Trophoblast cell (in vitro differentiated cells and primary cell): ENCODE results near the gene UCK2.

Source experiments
- DNase-seq, 2 donors: peaks; one replicate each; pipeline ENCODE4 v3.0.0-alpha.2; 2016
- H2AFZ ChIP-seq: 2 replicates; pipeline ENCODE4 v1.6.1; 2013; ENCODE audit warnings: low read length, moderate library complexity, mild to moderate bottlenecking; ENCODE audit not compliant: insufficient read depth, poor library complexity
- H2AK5ac ChIP-seq: 2 replicates; pipeline ENCODE4 v1.6.1; 2013; ENCODE audit warnings: mild to moderate bottlenecking, low read length
- H2BK120ac ChIP-seq: 2 replicates; pipeline ENCODE4 v1.6.1; 2013; ENCODE audit warnings: low read length, mild to moderate bottlenecking, moderate library complexity; ENCODE audit not compliant: insufficient read depth, poor library complexity
- H2BK12ac ChIP-seq: 2 replicates; pipeline ENCODE4 v1.6.1; 2013; ENCODE audit warnings: mild to moderate bottlenecking, low read length, moderate library complexity
- H2BK5ac ChIP-seq: 2 replicates; pipeline ENCODE4 v1.6.1; 2013; ENCODE audit warnings: low read length, low read depth, moderate library complexity, mild to moderate bottlenecking; ENCODE audit not compliant: poor library complexity
- H3K14ac ChIP-seq: 2 replicates; pipeline ENCODE4 v1.6.1; 2013; ENCODE audit warnings: mild to moderate bottlenecking, low read length
- H3K18ac ChIP-seq: 2 replicates; pipeline ENCODE4 v1.6.1; 2013; ENCODE audit warnings: mild to moderate bottlenecking, low read length
- H3K23ac ChIP-seq: 2 replicates; pipeline ENCODE4 v1.6.1; 2013; ENCODE audit warnings: low read length
- H3K27ac ChIP-seq: 2 replicates; pipeline ENCODE4 v1.5.1; 2013; ENCODE audit warnings: low read depth, mild to moderate bottlenecking, inconsistent platforms, low read length, moderate library complexity
- H3K27me3 ChIP-seq: 2 replicates; pipeline ENCODE4 v1.6.1; 2013; ENCODE audit warnings: inconsistent platforms, mild to moderate bottlenecking, low read length, moderate library complexity; ENCODE audit not compliant: insufficient read depth
- H3K36me3 ChIP-seq, 2 experiments: 1 replicate in 1 of 2; 2 replicates in 1 of 2; pipeline ENCODE4 v1.6.1; 2013; ENCODE audit warnings: low read length in 2 of 2, mild to moderate bottlenecking in 2 of 2, moderate library complexity in 1 of 2; ENCODE audit not compliant: insufficient read depth in 2 of 2, control insufficient read depth in 1 of 2
- H3K4ac ChIP-seq: 2 replicates; pipeline ENCODE4 v1.6.1; 2013; ENCODE audit warnings: low read depth, mild to moderate bottlenecking, low read length, moderate library complexity
- H3K4me1 ChIP-seq, 2 experiments: 1 replicate in 1 of 2; 2 replicates in 1 of 2; pipeline ENCODE4 v1.6.1; 2013; ENCODE audit warnings: low read length in 2 of 2, mild to moderate bottlenecking in 2 of 2, moderate library complexity in 1 of 2; ENCODE audit not compliant: insufficient read depth in 2 of 2, control insufficient read depth in 1 of 2
- H3K4me2 ChIP-seq: 2 replicates; pipeline ENCODE4 v1.6.1; 2013; ENCODE audit warnings: inconsistent platforms, mild to moderate bottlenecking, low read length, moderate library complexity
- H3K4me3 ChIP-seq: 2 replicates; pipeline ENCODE4 v1.5.1; 2013; ENCODE audit warnings: mild to moderate bottlenecking, low read depth, low read length, inconsistent platforms
- H3K79me1 ChIP-seq: one replicate; pipeline ENCODE4 v1.6.1; 2013; ENCODE audit warnings: low read length
- H3K79me2 ChIP-seq: 2 replicates; pipeline ENCODE4 v1.6.1; 2013; ENCODE audit warnings: low read length, mild to moderate bottlenecking; ENCODE audit not compliant: control insufficient read depth, insufficient read depth, poor library complexity
- H3K9ac ChIP-seq: 2 replicates; pipeline ENCODE4 v1.6.1; 2013; ENCODE audit warnings: mild to moderate bottlenecking, low read length
- H3K9me3 ChIP-seq: 2 replicates; pipeline ENCODE4 v1.6.1; 2013; ENCODE audit warnings: low read depth, mild to moderate bottlenecking, control low read depth, inconsistent platforms, low read length; ENCODE audit not compliant: insufficient read depth
- H4K12ac ChIP-seq: 2 replicates; pipeline ENCODE4 v1.6.1; 2013; ENCODE audit warnings: low read depth, mild to moderate bottlenecking, low read length, moderate library complexity
- H4K8ac ChIP-seq: 2 replicates; pipeline ENCODE4 v1.6.1; 2013; ENCODE audit warnings: low read depth, mild to moderate bottlenecking, low read length, moderate library complexity
- H4K91ac ChIP-seq: one replicate; pipeline ENCODE4 v1.6.1; 2013; ENCODE audit warnings: low read depth, mild to moderate bottlenecking, low read length, moderate library complexity
- WGBS: extraction: QIAGEN DNeasy Blood & Tissue Kit; methylation state at CpG from one replicate; pipeline ENCODE4 v1.1.7; 2013; ENCODE audit warnings: missing lambda C conversion rate; ENCODE audit not compliant: insufficient read length, insufficient coverage; ENCODE audit errors: extremely low coverage; 5-methylcytosine and 5-hydroxymethylcytosine counted together

The UCK2 gene

GRCh38 chr1:165856021-165856420 is 28.6 kb downstream of the UCK2 start:
- no peak overlapping the region for H3K4me3 ChIP-seq
- H3K4ac ChIP-seq = no peak overlapping the region
- no peak overlapping the region for H3K4me2 ChIP-seq
- no peaks in the 10 kb centered on the region for H3K36me3 ChIP-seq
- DNase-seq = no peak
- peaks cover 13 to 30% of the 10 kb centered on the region in 2 experiments for H3K4me1 ChIP-seq
- H3K9me3 ChIP-seq = no peaks in the 10 kb centered on the region
- no peak overlapping the region for H3K14ac ChIP-seq
- H2BK12ac ChIP-seq = no peak overlapping the region
- H3K9ac ChIP-seq = no peak overlapping the region
- H2BK120ac ChIP-seq = no peak overlapping the region
- H2AFZ ChIP-seq = no peak overlapping the region
- H3K23ac ChIP-seq = no peak overlapping the region
- H2BK5ac ChIP-seq = no peak overlapping the region
- peaks cover 7% of the 10 kb centered on the region for H3K79me2 ChIP-seq
- no peak overlapping the region for H3K18ac ChIP-seq
- H3K27ac ChIP-seq = no peak overlapping the region
- H2AK5ac ChIP-seq = no peak overlapping the region
- H4K12ac ChIP-seq = no peak overlapping the region
- H3K27me3 ChIP-seq = no peaks in the 10 kb centered on the region
- peaks cover 6% of the 10 kb centered on the region for H3K79me1 ChIP-seq
- H4K8ac ChIP-seq = no peak overlapping the region
- no CpG with 5 or more reads among the region's 3 CpGs for WGBS
- no peak overlapping the region for H4K91ac ChIP-seq

GRCh38 chr1:165856606-165857005 is 29.2 kb downstream of the UCK2 start:
- Histone ChIP-seq H2AFZ (no peak overlapping the region), H3K9ac (no peak overlapping the region), H3K9me3 (no peaks in the 10 kb centered on the region), H3K4me1 (peaks cover 13 to 27% of the 10 kb centered on the region in 2 experiments), H3K27me3 (no peaks in the 10 kb centered on the region), H3K27ac (no peak overlapping the region), H3K23ac (no peak overlapping the region), H2BK120ac (no peak overlapping the region), H2BK5ac (no peak overlapping the region), H4K91ac (no peak overlapping the region), H2BK12ac (no peak overlapping the region), H3K14ac (no peak overlapping the region), H4K8ac (no peak overlapping the region), H3K4me3 (no peak overlapping the region), H3K4ac (no peak overlapping the region), H3K18ac (no peak overlapping the region), H3K4me2 (no peak overlapping the region), H2AK5ac (no peak overlapping the region), H3K79me1 (peaks cover 6% of the 10 kb centered on the region), H4K12ac (no peak overlapping the region), H3K36me3 (no peaks in the 10 kb centered on the region), H3K79me2 (peaks cover 7% of the 10 kb centered on the region)
- no CpG with 5 or more reads among the region's 3 CpGs for WGBS
- DNase-seq = no peak

- peaks cover 6% of the 10 kb centered on the region for H3K79me1 ChIP-seq
- no peak overlapping the region for H3K27ac ChIP-seq
- no peak overlapping the region for H2BK5ac ChIP-seq
- H3K4me1 ChIP-seq = peaks cover 13 to 29% of the 10 kb centered on the region in 2 experiments
- no peak overlapping the region for H3K18ac ChIP-seq
- H3K14ac ChIP-seq = no peak overlapping the region
- no peaks in the 10 kb centered on the region for H3K27me3 ChIP-seq
- no peak overlapping the region for H2AFZ ChIP-seq
- H3K4ac ChIP-seq = peak overlapping the region; percentile 65
- H4K12ac ChIP-seq = no peak overlapping the region
- H3K23ac ChIP-seq = no peak overlapping the region
- peaks cover 7% of the 10 kb centered on the region for H3K79me2 ChIP-seq
- peak; percentile 4 to 35 for DNase-seq
- H2BK120ac ChIP-seq = no peak overlapping the region
- no peak overlapping the region for H3K4me3 ChIP-seq
- no peaks in the 10 kb centered on the region for H3K36me3 ChIP-seq
- H4K8ac ChIP-seq = no peak overlapping the region
- no peak overlapping the region for H2AK5ac ChIP-seq
- no peaks in the 10 kb centered on the region for H3K9me3 ChIP-seq
- H3K4me2 ChIP-seq = no peak overlapping the region
- no CpG with 5 or more reads among the region's 8 CpGs for WGBS
- H4K91ac ChIP-seq = no peak overlapping the region
- no peak overlapping the region for H2BK12ac ChIP-seq
- no peak overlapping the region for H3K9ac ChIP-seq
Observed at GRCh38 chr1:165857046-165857801, 29.8 kb downstream of the UCK2 start.

GRCh38 chr1:165858364-165858823 is 31.0 kb downstream of the UCK2 start:
- Histone ChIP-seq H2AFZ (no peak overlapping the region), H3K4me2 (no peak overlapping the region), H4K91ac (no peak overlapping the region), H3K9ac (no peak overlapping the region), H3K79me1 (peaks cover 4% of the 10 kb centered on the region), H3K14ac (peak overlapping the region; percentile 22), H2BK5ac (no peak overlapping the region), H3K9me3 (no peaks in the 10 kb centered on the region), H3K27ac (no peak overlapping the region), H4K8ac (no peak overlapping the region), H2BK120ac (no peak overlapping the region), H3K79me2 (peaks cover 8% of the 10 kb centered on the region), H3K18ac (peak overlapping the region; percentile 11), H2BK12ac (no peak overlapping the region), H2AK5ac (no peak overlapping the region), H3K23ac (no peak overlapping the region), H4K12ac (no peak overlapping the region), H3K27me3 (no peaks in the 10 kb centered on the region), H3K4ac (peak overlapping the region; percentile 36), H3K4me1 (peaks cover 11 to 26% of the 10 kb centered on the region in 2 experiments), H3K4me3 (no peak overlapping the region), H3K36me3 (no peaks in the 10 kb centered on the region)
- peak in 1 of 2 donors; percentile 44 for DNase-seq
- WGBS = no CpG with 5 or more reads among the region's 3 CpGs
